Spleen (tissue), 11 donors: ENCODE measurements around the gene DNAJB6. TPM values are rescaled to one million over a fixed set of nuclear protein-coding genes. Genes with fewer than 3 reads are reported as not detected.

Experiments used
- DNase-seq: peaks from one replicate; pipeline ENCODE4 v3.0.0-alpha.2; 2020
- H3K27ac ChIP-seq, 8 donors: fragments of 200-600 bp; sonication (generic) in 7 of 8; 1 replicate in 4 of 8; 2 replicates in 4 of 8; pipeline versions ENCODE4 v1.5.0 to v1.8.0; 2016 to 2021; ENCODE audit warnings: inconsistent platforms in 4 of 8, mild to moderate bottlenecking in 4 of 8, moderate library complexity in 1 of 8
- H3K27me3 ChIP-seq, 7 donors: fragments of 200-600 bp; sonication (generic) in 6 of 7; replicated peaks in 1 of 7; 1 replicate in 4 of 7; 2 replicates in 3 of 7; pipeline versions ENCODE4 v1.5.0 to v1.8.0; 2016 to 2021; ENCODE audit warnings: inconsistent platforms in 3 of 7, mild to moderate bottlenecking in 1 of 7
- H3K36me3 ChIP-seq, 6 donors: fragments of 200-600 bp; sonication (generic) in 5 of 6; 1 replicate in 4 of 6; 2 replicates in 2 of 6; pipeline versions ENCODE4 v1.5.0 to v1.8.0; 2016 to 2021; ENCODE audit warnings: inconsistent platforms in 2 of 6
- H3K4me1 ChIP-seq, 6 donors: fragments of 200-600 bp; sonication (generic) in 5 of 6; 1 replicate in 3 of 6; 2 replicates in 3 of 6; pipeline versions ENCODE4 v1.5.0 to v1.8.0; 2016 to 2021; ENCODE audit warnings: inconsistent platforms in 3 of 6
- H3K4me3 ChIP-seq, 8 donors: fragments of 200-600 bp; sonication (generic) in 7 of 8; 1 replicate in 4 of 8; 2 replicates in 4 of 8; pipeline versions ENCODE4 v1.5.0 to v1.8.0; 2016 to 2021; ENCODE audit warnings: inconsistent platforms in 4 of 8, mild to moderate bottlenecking in 4 of 8, moderate library complexity in 2 of 8
- H3K9me3 ChIP-seq, 8 donors: fragments of 200-600 bp; sonication (generic) in 7 of 8; 1 replicate in 4 of 8; 2 replicates in 4 of 8; pipeline versions ENCODE4 v1.5.0 to v1.8.0; 2016 to 2021; ENCODE audit warnings: inconsistent platforms in 4 of 8
- CTCF ChIP-seq, 11 experiments: fragments of 200-600 bp in 7 of 11; fragments of 450-650 bp in 4 of 11; sonication (generic) in 4 of 11; IDR thresholded peaks in 8 of 11; conservative IDR thresholded peaks in 3 of 11; 1 replicate in 7 of 11; 2 replicates in 4 of 11; pipeline versions ENCODE4 v1.4.0 to v1.8.0; 2016 to 2021; ENCODE audit warnings: antibody characterized with exemption in 11 of 11, inconsistent platforms in 4 of 11, mild to moderate bottlenecking in 1 of 11
- POLR2A ChIP-seq, 3 donors: fragments of 450-650 bp; IDR thresholded peaks; one replicate each; pipeline ENCODE4 v1.5.1; 2017; ENCODE audit warnings: antibody characterized with exemption in 3 of 3, mild to moderate bottlenecking in 1 of 3
- POLR2AphosphoS5 ChIP-seq, 3 donors: sonication (generic); formaldehyde crosslinking; IDR thresholded peaks; one replicate each; pipeline ENCODE4 v1.5.1; 2017; ENCODE audit warnings: antibody characterized with exemption in 3 of 3
- WGBS, 5 donors: extraction: QIAGEN DNeasy Blood & Tissue Kit in 3 of 5; methylation state at CpG; one replicate each; pipeline versions ENCODE4 v1.1.5 to v1.1.7; 2013 to 2018; 5-methylcytosine and 5-hydroxymethylcytosine counted together
- intact Hi-C: fragments of 100-400 bp; cut with DNase I; formaldehyde crosslinking; loops from one replicate; pipeline ENCODE4 v1.15.0; 2023; ENCODE audit warnings: low total_unique reads
- polyA plus RNA-seq, 3 donors: library from polyadenylated mRNA; stranded (reverse); fragments of 200-250 nt; gene quantifications; one replicate each; pipeline ENCODE4 v1.2.1, GENCODE V29; 2013
- total RNA-seq, 7 donors: library from RNA; depleted of rRNA in 3 of 7; stranded (reverse); fragments of >200 nt in 3 of 7; fragmentation: NEBNext Ultra II Directional in 4 of 7; extraction: Animal tissue kit (Norgen Biotek cat#: 25700) in 4 of 7; gene quantifications; one replicate each; pipeline versions ENCODE4 v1.1.0 to v1.2.1, GENCODE V29; 2016 to 2021
- donor health status: healthy with polysubstance abuse.
- donor health status: DM: no; HTN: no; CAD: no; lungs with moderate emphysema.
- donor health status: DM: no; HTN: no; CAD: no.
- donor health status: Bipolar disorder and iron deficiency.
- donor health status: healthy.
- donor health status: DM: no; HTN: no; CAD: no.
- donor health status: DM: yes; HTN: yes; CAD: no.

Gene DNAJB6
- total and polyA plus RNA-seq, 10 donors: 37.7 to 115 (median 92.0) TPM

- DNase-seq: no peak
These were observed 67.0 kb downstream of the DNAJB6 start for GRCh38 chr7:157403646-157404401.

GRCh38 chr7:157404845-157405481 is 68.2 kb downstream of the DNAJB6 start:
- Histone ChIP-seq H3K9me3 (no peaks in the 10 kb centered on the region), H3K4me1 (peaks cover 0 to 35% (median 12%) of the 10 kb centered on the region in 6 donors), H3K4me3 (no peak overlapping the region), H3K27me3 (no peaks in the 10 kb centered on the region), H3K27ac (peak overlapping the region in 3 of 8 donors; percentile 37 to 62 (median 51)), H3K36me3 (peaks cover 0 to 94% (median 40%) of the 10 kb centered on the region in 6 donors)
- DNase-seq: peak; percentile 78
- intact Hi-C loops: no loop called here
- WGBS, 5 donors: 36 to 55% (median 39%) methylated on average over 14 to 15 of the region's 15 CpGs
- no peak for TF ChIP-seq CTCF (IDR thresholded peaks at IDR 0.05 in 8 of 11, conservative IDR thresholded peaks at IDR 0.05 in 3 of 11)
- peak in 1 of 3 donors; percentile 63 for TF ChIP-seq POLR2AphosphoS5 (IDR thresholded peaks at IDR 0.05)

More at GRCh38 chr7:157403646-157404401, 67.0 kb downstream of the DNAJB6 start:
- H3K4me1 ChIP-seq: peaks cover 3 to 40% (median 16%) of the 10 kb centered on the region in 6 donors
- intact Hi-C loops: no loop called here
- TF ChIP-seq CTCF (IDR thresholded peaks at IDR 0.05 in 8 of 11, conservative IDR thresholded peaks at IDR 0.05 in 3 of 11) (no peak), POLR2AphosphoS5 (IDR thresholded peaks at IDR 0.05) (no peak), POLR2A (IDR thresholded peaks at IDR 0.05) (no peak)
- no peak overlapping the region for H3K4me3 ChIP-seq
- H3K36me3 ChIP-seq: peaks cover 0 to 93% (median 31%) of the 10 kb centered on the region in 6 donors
- no peak overlapping the region for H3K27ac ChIP-seq
- H3K27me3 ChIP-seq: no peaks in the 10 kb centered on the region
- WGBS, 5 donors: 64 to 75% (median 72%) methylated on average over 12 of the region's 12 CpGs
- no peaks in the 10 kb centered on the region for H3K9me3 ChIP-seq

GRCh38 chr7:157405501-157405900 is 68.7 kb downstream of the DNAJB6 start:
- 85 to 93% (median 89%) methylated on average over 3 to 13 of the region's 13 CpGs for WGBS, 5 donors
- Histone ChIP-seq H3K36me3 (peaks cover 0 to 94% (median 45%) of the 10 kb centered on the region in 6 donors), H3K4me3 (no peak overlapping the region), H3K27me3 (no peaks in the 10 kb centered on the region), H3K4me1 (peaks cover 0 to 35% (median 12%) of the 10 kb centered on the region in 6 donors), H3K27ac (peak overlapping the region in 3 of 8 donors; percentile 37 to 62 (median 51)), H3K9me3 (no peaks in the 10 kb centered on the region)
- TF ChIP-seq POLR2AphosphoS5 (IDR thresholded peaks at IDR 0.05): no peak
- TF ChIP-seq CTCF (IDR thresholded peaks at IDR 0.05 in 8 of 11, conservative IDR thresholded peaks at IDR 0.05 in 3 of 11): no peak
- no peak for TF ChIP-seq POLR2A (IDR thresholded peaks at IDR 0.05)
- intact Hi-C loops: no loop called here
- DNase-seq: no peak
